Measurements from ENCODE around the gene PTGER4.

DNA sequence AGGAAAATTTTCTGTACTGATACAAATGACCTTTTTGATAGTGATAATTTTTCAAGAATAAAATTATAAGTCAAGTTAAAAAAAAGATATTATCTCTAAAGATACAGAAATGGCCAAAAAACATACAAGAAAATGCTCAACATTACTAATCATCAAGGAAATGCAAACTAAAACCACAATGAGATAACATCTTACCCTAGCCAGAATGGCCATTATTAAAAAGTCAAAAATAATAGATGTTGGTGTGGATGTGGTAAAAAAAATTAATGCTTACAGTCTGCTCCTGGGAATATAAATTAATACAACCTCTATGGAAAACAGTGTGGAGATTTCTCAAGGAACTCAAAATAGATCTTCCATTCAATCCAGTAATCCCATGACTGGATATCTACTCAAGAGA is 22.9 kb upstream of the PTGER4 start:
- TF ChIP-seq, protein P1, sequence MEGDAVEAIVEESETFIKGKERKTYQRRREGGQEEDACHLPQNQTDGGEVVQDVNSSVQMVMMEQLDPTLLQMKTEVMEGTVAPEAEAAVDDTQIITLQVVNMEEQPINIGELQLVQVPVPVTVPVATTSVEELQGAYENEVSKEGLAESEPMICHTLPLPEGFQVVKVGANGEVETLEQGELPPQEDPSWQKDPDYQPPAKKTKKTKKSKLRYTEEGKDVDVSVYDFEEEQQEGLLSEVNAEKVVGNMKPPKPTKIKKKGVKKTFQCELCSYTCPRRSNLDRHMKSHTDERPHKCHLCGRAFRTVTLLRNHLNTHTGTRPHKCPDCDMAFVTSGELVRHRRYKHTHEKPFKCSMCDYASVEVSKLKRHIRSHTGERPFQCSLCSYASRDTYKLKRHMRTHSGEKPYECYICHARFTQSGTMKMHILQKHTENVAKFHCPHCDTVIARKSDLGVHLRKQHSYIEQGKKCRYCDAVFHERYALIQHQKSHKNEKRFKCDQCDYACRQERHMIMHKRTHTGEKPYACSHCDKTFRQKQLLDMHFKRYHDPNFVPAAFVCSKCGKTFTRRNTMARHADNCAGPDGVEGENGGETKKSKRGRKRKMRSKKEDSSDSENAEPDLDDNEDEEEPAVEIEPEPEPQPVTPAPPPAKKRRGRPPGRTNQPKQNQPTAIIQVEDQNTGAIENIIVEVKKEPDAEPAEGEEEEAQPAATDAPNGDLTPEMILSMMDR (IDR thresholded peaks at IDR 0.05; ENCODE audit: borderline replicate concordance, extremely low read depth, low read length, poor library complexity, severe bottlenecking): no peak
- no peak for TF ChIP-seq EZH2 (IDR thresholded peaks at IDR 0.05; ENCODE audit: borderline replicate concordance, low read depth, low read length, severe bottlenecking)
